Stimulated activated CD4-positive, alpha-beta T cell treated with anti-CD3 and anti-CD28 coated beads, Interleukin-4, amount 100 ng/mL, for 48 hours (primary cell): ENCODE measurements around the gene MED31.
"Not testable (repeated sequence)": the region's sequence is repeated elsewhere in the genome, so short reads cannot be mapped to it uniquely, and the experiment has no call there.

Experiments used
- DNase-seq, 2 donors: peaks; one replicate each; pipeline ENCODE4 v3.0.0-alpha.2; 2020; ENCODE audit warnings: low read depth in 2 of 2

The MED31 gene

DNA sequence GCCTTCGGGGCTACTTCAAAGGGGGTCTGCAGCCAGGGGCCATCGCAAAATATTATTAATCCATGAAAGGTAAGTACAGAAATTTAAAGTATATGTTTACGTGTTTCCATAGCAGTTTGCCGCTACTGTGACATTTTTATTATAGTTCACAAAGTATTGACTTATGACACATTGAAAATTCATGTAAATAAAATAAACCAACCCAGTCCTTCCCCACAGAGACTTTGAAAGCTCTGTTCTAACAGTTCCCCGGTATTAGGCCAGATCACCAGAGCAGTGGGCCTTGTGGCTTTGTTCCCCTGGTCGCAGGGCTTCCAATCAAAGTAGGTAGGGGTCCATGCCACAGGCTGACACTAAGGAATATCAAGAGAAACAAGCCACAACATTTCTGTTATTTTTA, 24.8 kb downstream of the MED31 start:
- no peak for DNase-seq

DNA sequence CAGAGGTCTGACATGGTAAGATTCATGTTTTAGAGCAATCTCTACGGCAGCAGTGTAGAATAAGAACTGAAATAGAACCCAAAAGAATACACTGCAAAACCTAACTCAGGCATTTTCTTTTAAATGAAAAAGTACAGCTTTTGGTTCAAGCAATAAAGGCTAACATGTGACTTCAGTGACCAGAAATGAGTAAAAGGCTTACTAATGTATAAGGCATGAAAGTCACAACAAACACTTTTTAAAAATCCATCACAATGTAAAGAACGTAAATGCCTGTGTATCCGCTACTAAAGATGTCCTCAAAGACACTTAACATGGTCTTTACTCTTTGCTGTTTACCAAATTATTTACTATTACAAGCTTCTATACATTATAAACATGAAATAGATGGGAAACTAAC, 27.5 kb downstream of the MED31 start:
- DNase-seq, result no peak

DNA sequence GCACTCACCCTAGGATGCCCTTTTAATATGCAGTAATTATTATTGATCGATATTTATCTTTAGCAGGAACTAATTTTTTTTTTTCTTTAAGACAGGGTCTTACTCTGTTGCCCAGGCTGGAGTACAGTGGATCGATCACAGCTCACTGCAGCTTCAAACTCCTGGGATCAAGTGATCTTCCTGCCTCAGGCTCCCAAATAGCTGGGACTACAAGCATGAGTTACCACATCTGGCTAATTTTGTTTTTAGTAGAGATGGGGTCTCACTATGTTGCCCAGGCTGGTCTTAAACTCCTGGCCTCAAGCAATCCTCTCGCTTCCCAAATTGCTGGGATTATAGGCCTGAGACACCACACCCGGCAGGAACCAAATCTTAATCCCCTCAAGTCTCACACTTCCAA, 40.2 kb downstream of the MED31 start:
- no peak for DNase-seq

DNA sequence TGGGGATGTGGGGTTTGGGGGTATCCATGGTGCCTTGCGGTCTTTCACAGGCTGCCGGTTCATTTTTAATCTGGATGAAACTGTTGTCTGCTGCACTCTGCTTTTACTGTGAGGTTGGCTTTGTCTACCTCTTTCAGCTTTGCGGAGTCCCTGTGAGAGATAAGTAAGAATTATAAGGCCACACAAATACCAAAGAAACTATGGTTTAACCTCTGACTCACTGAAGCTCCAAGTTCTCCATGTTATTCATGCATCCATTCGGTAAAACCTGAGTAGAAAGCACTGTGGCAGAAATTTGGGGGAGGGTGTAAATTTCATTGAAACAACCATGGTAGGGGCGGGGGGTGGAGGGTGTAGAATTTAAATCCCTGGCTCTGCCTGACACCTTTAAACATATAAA, 41.4 kb downstream of the MED31 start:
- DNase-seq, result no peak

DNA sequence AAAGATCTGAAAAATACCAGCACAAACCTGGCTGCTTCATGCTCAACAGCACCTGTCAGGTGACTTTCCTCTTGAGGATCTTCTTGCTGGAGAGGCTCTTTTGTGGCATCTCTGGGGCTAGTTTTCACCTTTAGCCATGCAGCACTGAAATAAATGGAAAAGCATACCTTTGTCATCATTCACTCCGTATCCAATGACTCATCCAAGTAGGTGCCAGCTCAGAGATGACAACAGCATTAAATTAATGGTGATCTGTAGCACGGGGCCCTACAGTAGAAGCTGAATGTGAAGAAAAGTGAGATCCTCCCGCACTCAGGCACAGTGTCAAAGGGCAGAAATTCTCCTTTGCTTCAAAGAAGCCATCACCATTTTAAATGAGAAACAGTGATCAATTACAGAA, 43.1 kb downstream of the MED31 start:
- DNase-seq, result no peak

DNA sequence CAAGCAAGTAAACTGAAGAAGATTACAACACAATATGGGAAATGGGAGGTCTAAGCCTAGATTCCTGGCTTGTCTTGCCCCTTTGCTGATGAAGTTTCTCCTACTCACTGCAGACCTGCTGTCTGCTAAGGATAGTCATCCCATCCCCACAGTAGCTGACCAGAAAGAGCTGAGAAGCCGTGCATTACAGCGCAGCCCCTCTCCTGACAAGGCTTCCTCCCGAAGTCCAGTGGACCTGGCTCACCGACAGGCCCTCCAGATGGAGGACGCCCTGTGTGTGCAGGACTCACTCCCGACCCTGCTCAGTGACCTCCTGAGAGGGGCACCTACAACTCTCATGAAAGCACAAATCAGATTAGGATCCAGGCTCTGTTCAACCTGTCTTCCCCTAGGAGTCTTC, 46.3 kb downstream of the MED31 start:
- no peak for DNase-seq

DNA sequence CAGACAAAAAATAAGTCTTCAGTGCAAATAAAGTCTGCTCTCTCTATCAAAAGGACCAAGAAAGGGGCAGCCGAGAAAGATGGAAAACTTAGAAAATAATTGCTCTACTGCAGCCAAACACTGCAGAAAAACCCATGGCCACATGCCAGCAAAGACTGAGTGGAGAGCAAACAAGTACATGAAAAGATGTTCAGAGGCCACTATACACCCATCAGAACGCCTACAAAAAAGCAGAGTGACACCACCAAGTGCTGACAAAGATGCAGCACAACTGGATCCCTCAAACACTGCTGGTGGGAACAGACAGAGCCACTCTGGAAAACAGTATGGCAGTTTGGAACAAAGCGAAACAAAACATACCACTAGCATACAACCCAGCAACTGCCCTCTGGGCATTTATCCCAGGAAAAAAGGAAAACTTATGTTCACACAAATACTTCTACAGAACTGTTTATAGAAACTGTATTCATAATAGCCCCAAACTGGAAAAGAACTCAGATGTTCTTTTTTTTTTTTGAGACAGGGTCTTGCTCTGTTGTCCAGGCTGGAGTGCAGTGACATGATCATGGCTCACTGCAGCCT, 47.6 kb downstream of the MED31 start:
- DNase-seq, result no peak

DNA sequence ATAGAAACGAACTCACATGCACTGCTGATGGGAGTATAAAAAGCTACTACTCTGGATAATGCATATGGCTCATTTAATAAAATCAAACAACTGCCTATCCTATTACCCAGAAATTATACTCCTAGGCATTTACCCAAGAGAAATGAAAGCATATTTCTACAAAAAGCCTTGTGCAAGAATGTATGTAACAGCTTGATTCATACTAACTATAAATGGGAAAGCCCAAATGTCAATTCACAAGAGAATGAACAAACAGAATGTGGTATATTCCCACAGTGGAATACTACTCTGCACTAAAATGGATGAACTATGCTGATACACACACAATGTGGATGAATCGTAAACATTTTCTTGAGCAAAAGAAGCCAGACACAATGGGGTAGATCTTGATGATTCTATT, 49.3 kb downstream of the MED31 start:
- no peak for DNase-seq

DNA sequence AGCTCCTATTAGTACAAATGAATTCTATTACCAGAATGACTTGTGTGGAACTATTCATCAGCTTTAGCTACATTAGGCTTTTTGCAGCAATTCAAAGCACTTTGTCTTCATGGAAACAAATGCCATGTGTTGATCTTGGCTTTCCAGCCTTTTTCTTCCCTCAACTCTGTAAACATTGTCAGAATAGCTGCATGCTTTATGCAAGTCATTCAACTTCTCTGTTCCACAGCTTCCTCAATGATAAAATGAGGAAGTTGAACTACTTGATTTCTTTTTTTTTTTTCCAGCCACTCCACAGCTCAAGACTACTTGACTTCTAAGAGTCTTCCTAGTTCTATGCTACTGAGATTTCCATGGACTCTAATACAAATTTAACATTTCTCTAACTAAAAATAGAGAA, 52.0 kb downstream of the MED31 start:
- no peak for DNase-seq

DNA sequence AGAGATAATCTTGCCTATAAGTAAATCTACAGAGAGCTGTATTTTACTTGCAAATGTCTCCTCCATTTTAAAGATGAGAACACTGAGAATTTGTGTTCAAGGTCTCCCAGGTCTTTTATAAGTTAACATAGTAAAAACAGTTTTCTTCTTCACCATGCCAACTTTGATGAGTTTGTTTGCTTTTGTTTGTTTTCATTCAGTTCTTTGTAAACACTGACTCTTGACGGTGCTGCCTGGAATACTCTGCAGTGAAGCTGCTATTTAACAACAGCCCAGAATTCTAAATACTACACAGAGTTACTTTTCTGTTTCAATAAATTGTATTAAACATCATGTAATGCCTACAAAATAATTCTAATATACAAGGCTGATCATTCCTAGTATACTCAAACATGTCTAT, 53.7 kb downstream of the MED31 start:
- no peak for DNase-seq

DNA sequence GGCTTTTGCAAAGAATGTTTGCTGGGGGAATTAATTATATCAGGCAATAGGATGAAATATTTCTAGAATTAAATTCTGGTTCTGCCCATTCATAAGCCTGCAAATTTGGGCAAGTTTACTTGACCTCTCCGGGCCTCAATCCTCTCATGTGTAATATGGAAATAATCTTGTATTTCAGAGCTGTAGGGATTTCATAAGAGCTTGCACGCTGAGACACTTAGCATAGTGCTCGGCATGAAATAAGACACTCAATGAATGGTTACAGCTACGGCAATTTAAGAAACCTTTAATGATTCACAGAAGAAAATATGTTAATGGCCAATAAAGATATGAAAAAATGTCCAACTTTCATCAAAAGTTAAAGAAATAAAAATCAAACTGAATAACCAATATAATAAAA, 54.5 kb downstream of the MED31 start:
- DNase-seq, result no peak

DNA sequence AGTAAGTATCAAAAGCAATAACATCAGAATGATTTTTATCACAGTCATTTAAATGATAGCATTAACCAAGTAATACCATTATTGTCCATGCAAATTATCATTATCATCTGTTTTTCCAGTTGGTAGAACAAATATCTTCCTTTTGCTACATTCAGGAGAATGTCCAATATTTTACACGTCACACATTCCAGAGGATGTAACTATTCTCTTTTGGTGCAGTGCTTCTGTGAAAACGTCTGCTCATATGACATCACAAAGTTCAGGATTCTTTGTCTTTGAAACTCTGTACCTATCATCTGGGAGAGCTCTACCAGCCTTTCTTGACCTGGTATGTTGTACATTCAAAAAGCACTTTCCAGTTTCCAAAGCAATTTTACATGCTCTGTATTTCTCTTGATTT, 54.9 kb downstream of the MED31 start:
- DNase-seq, result no peak

DNA sequence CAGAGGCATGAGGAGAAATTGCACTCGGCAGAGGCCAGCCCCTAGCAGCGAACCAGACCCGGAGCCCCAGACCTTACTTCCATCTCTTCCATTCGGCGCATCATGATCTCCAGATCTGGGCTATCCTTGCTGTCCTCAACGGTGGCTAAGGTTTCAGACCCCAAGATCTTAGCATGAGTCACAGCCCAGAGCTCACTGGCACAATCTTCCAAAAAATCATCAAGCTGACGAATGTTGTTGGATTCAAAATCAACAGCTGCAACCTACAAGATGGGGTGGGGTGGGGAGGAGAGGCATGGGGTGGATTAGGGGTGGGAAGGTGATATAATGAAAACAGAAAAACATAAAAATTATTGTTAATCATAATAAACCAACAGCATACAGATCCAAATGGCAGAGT, 55.3 kb downstream of the MED31 start:
- DNase-seq, result no peak

DNA sequence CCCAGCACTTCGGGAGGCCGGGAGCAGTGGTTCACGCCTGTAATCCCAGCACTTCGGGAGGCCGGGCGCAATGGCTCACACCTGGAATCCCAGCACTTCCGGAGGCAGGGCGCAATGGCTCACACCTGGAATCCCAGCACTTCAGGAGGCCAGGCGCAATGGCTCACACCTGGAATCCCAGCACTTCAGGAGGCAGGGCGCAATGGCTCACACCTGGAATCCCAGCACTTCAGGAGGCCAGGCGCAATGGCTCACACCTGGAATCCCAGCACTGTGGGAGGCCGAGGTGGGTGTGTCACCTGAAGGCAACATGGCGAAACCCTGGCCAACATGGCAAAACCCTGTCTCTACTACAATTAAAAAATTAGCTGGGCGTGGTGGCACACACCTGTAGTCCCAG, 58.0 kb downstream of the MED31 start:
- not testable (repeated sequence) for DNase-seq
